Endothelial cell of umbilical vein (primary cell): ENCODE measurements around the gene CSMD2. TPM values are rescaled to one million over a fixed set of nuclear protein-coding genes. Genes with fewer than 3 reads are reported as not detected.

Experiments used
- BruUV-seq: library from RNA; stranded (reverse); fragments of 400-500 nt; replicated peaks from 2 replicates; lab custom pipeline; 2021; lab: Mats Ljungman, UMichigan
- CTCF ChIA-PET: fragments of 300-600, 350-600 bp; sonication (Branson Sonifier 250); formaldehyde crosslinking; loops from one replicate; lab custom pipeline; 2021; ENCODE audit warnings: antibody characterized with exemption, inconsistent platforms; lab: Charles Lee
- POLR2A ChIA-PET: fragments of 300-600, 350-600 bp; sonication (Branson Sonifier 250); formaldehyde crosslinking; loops from one replicate; lab custom pipeline; 2021; ENCODE audit warnings: antibody characterized with exemption, inconsistent platforms; lab: Charles Lee
- DNase-seq: peaks from one replicate; pipeline ENCODE4 v3.0.0-alpha.2; 2011; ENCODE audit warnings: low read depth, low spot score
- FAIRE-seq: peaks from 2 replicates; lab custom pipeline; 2011; peaks lifted over from hg19 to GRCh38; lab: Jason Lieb, UNC
- H2AFZ ChIP-seq: 2 replicates; pipeline ENCODE4 v1.6.0; 2012; ENCODE audit warnings: low read depth, low read length, control low read depth, inconsistent platforms
- H3K27ac ChIP-seq: 2 replicates; pipeline ENCODE4 v1.5.1; 2011; ENCODE audit warnings: low read depth, mild to moderate bottlenecking, control low read depth, low read length, moderate library complexity; ENCODE audit not compliant: insufficient read depth
- H3K27me3 ChIP-seq, 2 experiments: 2 replicates each; pipeline versions ENCODE4 v1.6.0 to v1.6.1; 2011; ENCODE audit warnings: low read length in 2 of 2, mixed read lengths in 1 of 2; ENCODE audit not compliant: control insufficient read depth in 2 of 2, insufficient read depth in 2 of 2
- H3K36me3 ChIP-seq, 2 experiments: 2 replicates in 1 of 2; 3 replicates in 1 of 2; pipeline ENCODE4 v1.5.1; 2011; ENCODE audit warnings: low read length in 2 of 2, mild to moderate bottlenecking in 1 of 2, moderate library complexity in 1 of 2; ENCODE audit not compliant: control insufficient read depth in 2 of 2, insufficient read depth in 2 of 2; ENCODE audit errors: extremely low read depth in 1 of 2
- H3K4me1 ChIP-seq: 3 replicates; pipeline ENCODE4 v1.5.1; 2011; ENCODE audit warnings: mild to moderate bottlenecking, low read length; ENCODE audit not compliant: control insufficient read depth, insufficient read depth; ENCODE audit errors: extremely low read depth
- H3K4me2 ChIP-seq: 2 replicates; pipeline ENCODE4 v1.6.1; 2011; ENCODE audit warnings: low read length, control low read depth, mixed read lengths; ENCODE audit not compliant: insufficient read depth
- H3K4me3 ChIP-seq, 3 experiments: fragments of 200-600 bp in 1 of 3; sonication (generic), shearing (Covaris generic) in 1 of 3; replicated peaks in 1 of 3; 2 replicates each; pipeline ENCODE4 v1.5.1; 2011 to 2016; ENCODE audit warnings: control low read depth in 3 of 3, low read length in 3 of 3, mild to moderate bottlenecking in 2 of 3, inconsistent platforms in 1 of 3, low read depth in 1 of 3, moderate library complexity in 1 of 3; ENCODE audit not compliant: insufficient read depth in 1 of 3
- H3K79me2 ChIP-seq: 2 replicates; pipeline ENCODE4 v1.6.0; 2012; ENCODE audit warnings: low read length, inconsistent platforms; ENCODE audit not compliant: control insufficient read depth, insufficient read depth
- H3K9ac ChIP-seq: replicated peaks from 2 replicates; pipeline ENCODE3; 2011; ENCODE audit warnings: low read length, control low read depth; ENCODE audit not compliant: insufficient read depth; ENCODE audit errors: extremely low read depth
- H3K9me1 ChIP-seq: replicated peaks from 3 replicates; pipeline ENCODE4 v1.6.0; 2011; ENCODE audit warnings: mild to moderate bottlenecking, low read length; ENCODE audit not compliant: control insufficient read depth, insufficient read depth; ENCODE audit errors: extremely low read depth
- H3K9me3 ChIP-seq: replicated peaks from 2 replicates; pipeline ENCODE4 v1.5.1; 2012; ENCODE audit warnings: low read length, inconsistent platforms; ENCODE audit not compliant: control insufficient read depth, insufficient read depth
- H4K20me1 ChIP-seq: replicated peaks from 2 replicates; pipeline ENCODE3; 2011; ENCODE audit warnings: mild to moderate bottlenecking, low read length; ENCODE audit not compliant: control insufficient read depth, insufficient read depth; ENCODE audit errors: extremely low read depth
- EZH2 ChIP-seq: IDR thresholded peaks from 2 replicates; pipeline ENCODE4 v1.6.1; 2012; ENCODE audit warnings: borderline replicate concordance, low read depth, mild to moderate bottlenecking, moderate library complexity, low read length, inconsistent platforms; ENCODE audit not compliant: severe bottlenecking
- FOS ChIP-seq: IDR thresholded peaks from 2 replicates; pipeline ENCODE4 v1.6.1; 2011; ENCODE audit warnings: mild to moderate bottlenecking, low read length, moderate library complexity, borderline replicate concordance; ENCODE audit not compliant: insufficient read depth
- GATA2 ChIP-seq: IDR thresholded peaks from 2 replicates; pipeline ENCODE4 v1.7.0; 2011; ENCODE audit warnings: low read depth, mild to moderate bottlenecking, moderate library complexity, mixed read lengths, low read length; ENCODE audit not compliant: insufficient read length, insufficient read depth
- JUN ChIP-seq: IDR thresholded peaks from 2 replicates; pipeline ENCODE4 v1.6.1; 2011; ENCODE audit warnings: borderline replicate concordance, low read depth; ENCODE audit not compliant: insufficient read length, insufficient read depth
- MYC ChIP-seq: IDR thresholded peaks from one replicate; pipeline ENCODE4 v1.6.1; 2011; ENCODE audit warnings: mild to moderate bottlenecking, low read depth, low read length
- POLR2A ChIP-seq: IDR thresholded peaks from 2 replicates; pipeline ENCODE4 v1.6.1; 2012; ENCODE audit warnings: low read depth, mild to moderate bottlenecking, control low read depth, low read length
- POLR2AphosphoS5 ChIP-seq: IDR thresholded peaks from 2 replicates; pipeline ENCODE4 v1.6.1; 2012; ENCODE audit warnings: low read depth, mild to moderate bottlenecking, control low read depth, low read length, moderate library complexity; ENCODE audit not compliant: insufficient read depth
- dilution Hi-C: fragments of 300-500 bp; cut with MboI; formaldehyde crosslinking; loops from one replicate; pipeline ENCODE4 v1.15.0; 2019; ENCODE audit warnings: low sequenced_read_pairs; ENCODE audit not compliant: extremely low pct_ligation_motif_present
- intact Hi-C: fragments of 100-400 bp; cut with micrococcal nuclease; formaldehyde crosslinking; loops from one replicate; pipeline ENCODE4 v1.10.0; 2022
- polyA plus RNA-seq, 4 experiments: library from polyadenylated mRNA; depleted of rRNA in 3 of 4; stranded (reverse) in 3 of 4; unstranded in 1 of 4; fragments of >200 nt; gene quantifications; 2 replicates each; pipeline versions ENCODE4 v1.2.1 to v1.2.3, GENCODE V29; 2011 to 2012; ENCODE audit warnings: missing spikeins in 1 of 4
- total RNA-seq: library from RNA; stranded (reverse); gene quantifications from 2 replicates; pipeline ENCODE4 v1.2.3, GENCODE V29; 2021
- TF ChIP-seq, protein P1 (sequence below), 2 donors: IDR thresholded peaks; 1 replicate in 1 of 2; 2 replicates in 1 of 2; pipeline ENCODE4 v1.5.1; 2011; ENCODE audit warnings: low read length in 2 of 2, mild to moderate bottlenecking in 2 of 2, moderate library complexity in 2 of 2, control low read depth in 1 of 2, inconsistent platforms in 1 of 2, low read depth in 1 of 2; ENCODE audit not compliant: insufficient read depth in 1 of 2; ENCODE audit errors: extremely low read depth in 1 of 2
- TF ChIP-seq, protein P2 (sequence below): IDR thresholded peaks from 2 replicates; pipeline ENCODE4 v1.6.1; 2011; ENCODE audit not compliant: insufficient read depth, insufficient read length

CSMD2 gene
- total and polyA plus RNA-seq, 2 donors (not counting 3 experiments of a cell fraction or from before 2014, with no cell fraction given): under 0.01 TPM; not detected in 1

GRCh38 chr1:33971913-33972312 is 193.1 kb downstream of the CSMD2 start:
- dilution Hi-C loops (no loop called here), intact Hi-C loops (no loop called here)
- DNase-seq (no peak), FAIRE-seq (no peak)
- Histone ChIP-seq H2AFZ (no peak overlapping the region), H3K4me1 (no peaks in the 10 kb centered on the region), H3K4me3 (no peak overlapping the region), H3K9me1 (no peaks in the 10 kb centered on the region), H3K36me3 (no peaks in the 10 kb centered on the region), H3K9me3 (no peaks in the 10 kb centered on the region), H3K79me2 (no peaks in the 10 kb centered on the region), H3K27me3 (no peaks in the 10 kb centered on the region), H3K9ac (no peak overlapping the region), H3K27ac (no peak overlapping the region), H4K20me1 (no peaks in the 10 kb centered on the region), H3K4me2 (no peak overlapping the region)
- BruUV-seq: no TSS peak
- TF ChIP-seq GATA2: no peak
- TF ChIP-seq MYC: no peak
- TF ChIP-seq, protein P1, sequence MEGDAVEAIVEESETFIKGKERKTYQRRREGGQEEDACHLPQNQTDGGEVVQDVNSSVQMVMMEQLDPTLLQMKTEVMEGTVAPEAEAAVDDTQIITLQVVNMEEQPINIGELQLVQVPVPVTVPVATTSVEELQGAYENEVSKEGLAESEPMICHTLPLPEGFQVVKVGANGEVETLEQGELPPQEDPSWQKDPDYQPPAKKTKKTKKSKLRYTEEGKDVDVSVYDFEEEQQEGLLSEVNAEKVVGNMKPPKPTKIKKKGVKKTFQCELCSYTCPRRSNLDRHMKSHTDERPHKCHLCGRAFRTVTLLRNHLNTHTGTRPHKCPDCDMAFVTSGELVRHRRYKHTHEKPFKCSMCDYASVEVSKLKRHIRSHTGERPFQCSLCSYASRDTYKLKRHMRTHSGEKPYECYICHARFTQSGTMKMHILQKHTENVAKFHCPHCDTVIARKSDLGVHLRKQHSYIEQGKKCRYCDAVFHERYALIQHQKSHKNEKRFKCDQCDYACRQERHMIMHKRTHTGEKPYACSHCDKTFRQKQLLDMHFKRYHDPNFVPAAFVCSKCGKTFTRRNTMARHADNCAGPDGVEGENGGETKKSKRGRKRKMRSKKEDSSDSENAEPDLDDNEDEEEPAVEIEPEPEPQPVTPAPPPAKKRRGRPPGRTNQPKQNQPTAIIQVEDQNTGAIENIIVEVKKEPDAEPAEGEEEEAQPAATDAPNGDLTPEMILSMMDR (IDR thresholded peaks at IDR 0.05; ENCODE audit: extremely low read depth in 1 of 2, insufficient read depth in 1 of 2, low read depth in 1 of 2, low read length in 2 of 2): no peak
- no peak for TF ChIP-seq JUN
- TF ChIP-seq, protein P2, sequence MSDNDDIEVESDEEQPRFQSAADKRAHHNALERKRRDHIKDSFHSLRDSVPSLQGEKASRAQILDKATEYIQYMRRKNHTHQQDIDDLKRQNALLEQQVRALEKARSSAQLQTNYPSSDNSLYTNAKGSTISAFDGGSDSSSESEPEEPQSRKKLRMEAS: no peak
- TF ChIP-seq POLR2A: no peak
- no peak for TF ChIP-seq POLR2AphosphoS5
- no peak for TF ChIP-seq EZH2
- TF ChIP-seq FOS: no peak
- ChIA-PET CTCF (no interaction called here), POLR2A (no interaction called here)
